Ovary (tissue), 3 donors: ENCODE measurements around the gene MICALL2.

ENCODE experiments used
- EP300 ChIP-seq: sonication (generic); formaldehyde crosslinking; IDR thresholded peaks from one replicate; pipeline ENCODE4 v1.6.1; 2017; ENCODE audit warnings: antibody characterized with exemption
- POLR2A ChIP-seq: fragments of 450-650 bp; IDR thresholded peaks from one replicate; pipeline ENCODE4 v1.6.1; 2017; ENCODE audit warnings: antibody characterized with exemption, mild to moderate bottlenecking, moderate library complexity
- TF ChIP-seq, protein P1 (sequence below), 3 donors: fragments of 450-650 bp in 2 of 3; fragments of 200-600 bp in 1 of 3; IDR thresholded peaks; one replicate each; pipeline versions ENCODE4 v1.5.1 to v1.8.0; 2016 to 2022; ENCODE audit warnings: antibody characterized with exemption in 3 of 3, mild to moderate bottlenecking in 1 of 3
- donor health status: DM: no; HTN: no; CAD: no.

DNA sequence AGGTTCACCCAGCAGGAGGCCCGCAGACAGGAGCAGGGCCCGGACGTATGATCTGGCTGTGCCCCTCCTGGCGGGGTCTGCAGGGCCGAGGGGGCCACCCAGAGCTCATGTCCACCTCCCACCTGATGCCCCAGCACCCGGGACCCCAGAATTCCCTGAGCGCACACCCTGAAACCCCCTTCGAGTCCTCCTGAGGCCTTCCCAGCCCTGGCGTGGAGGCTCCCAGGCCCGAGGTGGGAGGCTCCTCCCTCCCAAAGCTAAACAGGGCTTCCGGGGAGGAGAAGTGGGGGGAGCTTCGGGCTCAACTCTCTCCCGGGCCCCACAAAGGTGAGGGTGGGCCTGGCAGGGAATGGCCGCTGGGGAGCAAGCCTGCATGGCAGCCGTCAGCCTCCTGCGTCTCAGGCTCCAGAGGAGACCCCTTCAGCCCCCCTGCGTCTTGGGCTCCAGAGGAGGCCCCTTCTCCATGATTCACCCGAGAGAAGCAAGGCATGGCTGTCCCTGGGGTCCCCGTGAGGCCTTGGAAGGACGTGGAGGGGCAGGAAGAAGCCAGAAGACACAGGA lies 30.2 kb downstream of the MICALL2 start:
- TF ChIP-seq, protein P1, sequence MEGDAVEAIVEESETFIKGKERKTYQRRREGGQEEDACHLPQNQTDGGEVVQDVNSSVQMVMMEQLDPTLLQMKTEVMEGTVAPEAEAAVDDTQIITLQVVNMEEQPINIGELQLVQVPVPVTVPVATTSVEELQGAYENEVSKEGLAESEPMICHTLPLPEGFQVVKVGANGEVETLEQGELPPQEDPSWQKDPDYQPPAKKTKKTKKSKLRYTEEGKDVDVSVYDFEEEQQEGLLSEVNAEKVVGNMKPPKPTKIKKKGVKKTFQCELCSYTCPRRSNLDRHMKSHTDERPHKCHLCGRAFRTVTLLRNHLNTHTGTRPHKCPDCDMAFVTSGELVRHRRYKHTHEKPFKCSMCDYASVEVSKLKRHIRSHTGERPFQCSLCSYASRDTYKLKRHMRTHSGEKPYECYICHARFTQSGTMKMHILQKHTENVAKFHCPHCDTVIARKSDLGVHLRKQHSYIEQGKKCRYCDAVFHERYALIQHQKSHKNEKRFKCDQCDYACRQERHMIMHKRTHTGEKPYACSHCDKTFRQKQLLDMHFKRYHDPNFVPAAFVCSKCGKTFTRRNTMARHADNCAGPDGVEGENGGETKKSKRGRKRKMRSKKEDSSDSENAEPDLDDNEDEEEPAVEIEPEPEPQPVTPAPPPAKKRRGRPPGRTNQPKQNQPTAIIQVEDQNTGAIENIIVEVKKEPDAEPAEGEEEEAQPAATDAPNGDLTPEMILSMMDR (IDR thresholded peaks at IDR 0.05): no peak
- TF ChIP-seq EP300 (no peak), POLR2A (no peak)
